Activated T-helper 17 cell treated with anti-CD3 and anti-CD28 coated beads, Interleukin-2, amount 50 U/mL, for 72 hours (primary cell): Measurements from ENCODE around the gene IMMP2L. TPM values are rescaled to one million over a fixed set of nuclear protein-coding genes. Genes with fewer than 3 reads are reported as not detected.

Source experiments
- ATAC-seq: fragments of 150-1000 bp; cut with Tn5 transposase; replicated peaks from 2 replicates; pipeline ENCODE4 v1.10.0; 2021; ENCODE audit warnings: mild to moderate bottlenecking, moderate library complexity
- H3K27ac Mint-ChIP-seq: one replicate; pipeline ENCODE4 v1.8.0; 2022; ENCODE audit warnings: mixed read lengths
- H3K27me3 Mint-ChIP-seq: one replicate; pipeline ENCODE4 v1.8.0; 2022; ENCODE audit warnings: mixed read lengths
- H3K36me3 Mint-ChIP-seq: one replicate; pipeline ENCODE4 v1.8.0; 2022; ENCODE audit warnings: low read depth, mild to moderate bottlenecking, mixed read lengths
- H3K4me1 Mint-ChIP-seq: one replicate; pipeline ENCODE4 v1.8.0; 2022; ENCODE audit warnings: mixed read lengths
- H3K4me3 Mint-ChIP-seq: one replicate; pipeline ENCODE4 v1.8.0; 2022; ENCODE audit warnings: mild to moderate bottlenecking, mixed read lengths
- H3K9me3 Mint-ChIP-seq: one replicate; pipeline ENCODE4 v1.8.0; 2022; ENCODE audit warnings: mixed read lengths
- total RNA-seq, 2 donors: library from RNA; stranded (reverse); gene quantifications; one replicate each; pipeline ENCODE4 v1.2.3, GENCODE V29; 2022

Gene IMMP2L
- total RNA-seq, 2 donors from 2014 or later: 9.5 to 27.6 TPM

DNA sequence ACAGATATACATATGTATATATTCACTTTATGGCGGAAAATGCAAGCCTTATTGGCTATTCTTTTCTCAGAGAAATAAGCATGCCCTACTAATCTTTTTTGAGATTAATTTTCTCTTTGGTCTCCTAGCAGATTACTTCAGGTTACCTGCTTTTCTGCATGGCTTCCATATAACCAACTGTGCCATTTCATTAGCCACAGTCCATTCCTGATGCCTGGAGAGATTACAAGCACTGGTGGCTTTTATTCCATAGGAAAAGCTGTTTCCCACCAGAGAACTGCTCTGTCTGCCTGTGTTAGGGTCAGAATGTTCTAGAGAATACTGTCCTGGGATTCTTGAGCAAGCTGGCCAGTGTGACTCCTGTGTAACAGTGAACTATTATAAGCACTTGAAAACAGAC lies 411.6 kb downstream of the IMMP2L start:
- ATAC-seq: no peak
- H3K4me3 Mint-ChIP-seq: no peak overlapping the region
- no peaks in the 10 kb centered on the region for H3K27me3 Mint-ChIP-seq
- H3K9me3 Mint-ChIP-seq: no peaks in the 10 kb centered on the region
- H3K4me1 Mint-ChIP-seq: no peaks in the 10 kb centered on the region
- no peak overlapping the region for H3K27ac Mint-ChIP-seq
- no peaks in the 10 kb centered on the region for H3K36me3 Mint-ChIP-seq

DNA sequence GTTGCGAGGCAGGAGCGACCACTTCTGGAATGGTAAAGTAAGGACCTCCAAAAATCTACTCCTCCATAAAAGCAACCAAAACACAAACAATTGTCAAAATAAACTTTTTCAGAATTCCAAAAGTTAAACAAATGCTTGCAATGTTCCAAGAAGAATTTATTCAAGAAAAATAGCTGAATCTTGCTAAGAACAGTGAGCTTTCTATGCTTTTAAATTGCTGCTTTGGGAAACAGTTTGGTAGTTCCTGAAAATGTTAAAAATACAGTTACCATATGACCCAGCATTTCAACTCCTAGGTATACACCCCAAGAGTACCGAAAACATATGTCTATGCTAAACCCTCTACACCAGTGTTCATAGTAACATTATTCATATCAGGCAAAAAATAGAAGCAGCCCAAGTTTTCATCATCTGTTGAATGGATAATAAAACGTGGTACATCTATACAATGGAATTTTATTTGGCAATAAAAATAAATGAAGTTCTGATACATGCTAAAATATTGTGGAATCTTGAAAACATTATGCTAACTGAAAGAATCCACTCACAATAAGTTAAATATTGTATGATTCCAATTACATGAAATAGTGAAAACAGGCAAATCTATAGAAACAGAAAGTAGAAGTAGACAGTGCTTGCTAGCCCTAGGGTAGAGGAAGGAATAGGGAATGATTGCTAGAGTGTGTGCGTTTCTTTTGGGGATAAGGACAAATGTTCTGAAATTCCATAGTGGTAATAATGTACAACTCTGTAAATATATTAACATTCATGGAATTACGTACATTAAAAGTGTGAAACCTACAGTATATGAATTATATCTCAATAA lies 414.4 kb downstream of the IMMP2L start:
- Mint-ChIP-seq H3K4me3 (no peak overlapping the region), H3K27ac (no peak overlapping the region)

DNA sequence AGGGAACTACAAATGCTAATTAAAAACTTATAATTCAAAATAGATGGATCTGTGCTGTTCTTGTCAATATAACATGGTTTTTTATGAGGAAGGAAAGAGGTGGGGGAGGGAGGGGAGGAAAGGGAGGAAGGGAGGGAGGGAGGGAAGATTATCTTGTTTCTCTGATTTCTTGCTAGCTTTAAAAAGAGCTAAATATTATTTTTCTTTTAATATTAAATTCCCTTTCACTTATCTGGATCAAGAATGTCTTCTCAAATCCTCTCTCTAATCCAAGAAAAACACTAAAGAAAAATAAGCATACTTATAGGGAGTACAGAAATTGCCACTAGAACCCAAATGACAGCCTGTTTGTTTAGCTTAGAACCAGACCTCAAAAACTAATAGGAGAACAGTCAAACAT lies 416.2 kb downstream of the IMMP2L start:
- Mint-ChIP-seq H3K4me3 (no peak overlapping the region), H3K27me3 (no peaks in the 10 kb centered on the region), H3K27ac (no peak overlapping the region), H3K9me3 (no peaks in the 10 kb centered on the region), H3K36me3 (no peaks in the 10 kb centered on the region), H3K4me1 (no peaks in the 10 kb centered on the region)
- ATAC-seq: no peak

More for the DNA sequence above, 414.4 kb downstream of the IMMP2L start:
- no peaks in the 10 kb centered on the region for H3K36me3 Mint-ChIP-seq
- H3K27me3 Mint-ChIP-seq: no peaks in the 10 kb centered on the region
- no peaks in the 10 kb centered on the region for H3K9me3 Mint-ChIP-seq
- H3K4me1 Mint-ChIP-seq: no peaks in the 10 kb centered on the region
- no peak for ATAC-seq

- no peak overlapping the region for H3K27ac Mint-ChIP-seq
- no peak overlapping the region for H3K4me3 Mint-ChIP-seq
- H3K4me1 Mint-ChIP-seq: no peaks in the 10 kb centered on the region
- H3K9me3 Mint-ChIP-seq: no peaks in the 10 kb centered on the region
- no peaks in the 10 kb centered on the region for H3K36me3 Mint-ChIP-seq
- no peaks in the 10 kb centered on the region for H3K27me3 Mint-ChIP-seq
- ATAC-seq: no peak
Measured at GRCh38 chr7:111145472-111145871, 416.8 kb downstream of the IMMP2L start.

DNA sequence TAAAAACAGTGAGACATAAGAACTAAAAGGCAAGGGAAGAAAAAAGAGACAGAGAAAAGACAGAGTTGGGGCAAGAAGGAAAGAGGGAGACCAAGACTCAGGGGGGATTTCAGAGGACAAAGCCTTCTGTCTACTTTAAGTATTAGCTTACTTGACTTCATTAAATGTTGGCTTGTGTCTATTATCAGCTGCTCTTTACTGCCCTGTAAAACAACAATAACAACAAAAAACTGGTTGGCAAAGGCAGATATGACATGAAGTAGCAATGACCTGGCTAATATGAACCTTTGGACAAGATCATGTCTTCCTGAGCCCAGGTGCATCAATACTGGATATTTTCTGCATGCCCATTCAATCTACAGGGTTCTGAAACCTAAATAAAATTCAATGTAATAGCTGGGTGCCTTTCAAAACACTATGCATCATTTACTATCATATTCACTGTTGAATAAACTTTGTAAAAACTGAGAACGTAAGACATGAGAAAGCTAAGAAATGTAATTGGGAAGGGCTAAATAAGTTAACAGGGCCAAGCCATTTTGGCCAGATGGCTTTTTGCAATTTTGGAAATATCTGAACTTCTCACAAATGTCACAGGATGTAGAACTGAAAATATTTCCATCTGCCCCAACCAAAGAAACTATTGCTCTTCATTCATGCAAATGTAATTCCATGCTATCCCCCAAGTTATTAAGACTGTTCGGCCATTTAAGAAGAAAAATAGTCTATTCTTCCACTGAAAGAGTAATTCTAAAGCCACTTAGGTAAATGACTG lies 422.0 kb downstream of the IMMP2L start:
- Mint-ChIP-seq H3K27ac (peak overlapping the region; percentile 97), H3K27me3 (no peaks in the 10 kb centered on the region), H3K4me1 (peaks cover 11% of the 10 kb centered on the region), H3K4me3 (no peak overlapping the region), H3K36me3 (no peaks in the 10 kb centered on the region), H3K9me3 (no peaks in the 10 kb centered on the region)
- no peak for ATAC-seq

DNA sequence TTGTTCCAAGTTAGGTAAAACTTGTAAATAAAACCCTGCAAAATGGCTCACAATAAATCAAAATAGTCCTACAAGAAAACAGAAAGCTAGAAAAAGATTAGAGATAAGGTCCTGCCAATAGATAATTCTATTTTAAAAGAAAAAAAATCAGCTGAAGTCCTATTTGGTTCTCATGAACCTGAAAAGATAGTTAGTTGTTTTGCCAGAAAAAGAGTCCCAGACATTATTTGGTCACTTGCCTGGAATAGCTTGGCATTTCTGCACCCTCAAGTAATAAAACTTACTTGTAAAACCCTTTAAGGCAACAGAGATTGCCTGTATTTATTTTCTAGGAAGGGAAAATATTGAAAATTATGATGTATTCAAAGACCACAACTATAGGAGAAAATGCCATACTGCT lies 423.7 kb downstream of the IMMP2L start:
- Mint-ChIP-seq H3K4me3 (peak overlapping the region; percentile 84), H3K36me3 (no peaks in the 10 kb centered on the region), H3K27me3 (no peaks in the 10 kb centered on the region)

GRCh38 chr7:111138193-111138569 lies 424.1 kb downstream of the IMMP2L start:
- Mint-ChIP-seq H3K36me3 (no peaks in the 10 kb centered on the region), H3K4me3 (peak overlapping the region; percentile 84)
- peak; percentile 97 for ATAC-seq

More for the DNA sequence above, 423.7 kb downstream of the IMMP2L start:
- Mint-ChIP-seq H3K27ac (peak overlapping the region; percentile 97), H3K9me3 (no peaks in the 10 kb centered on the region), H3K4me1 (peaks cover 11% of the 10 kb centered on the region)
- ATAC-seq: no peak

DNA sequence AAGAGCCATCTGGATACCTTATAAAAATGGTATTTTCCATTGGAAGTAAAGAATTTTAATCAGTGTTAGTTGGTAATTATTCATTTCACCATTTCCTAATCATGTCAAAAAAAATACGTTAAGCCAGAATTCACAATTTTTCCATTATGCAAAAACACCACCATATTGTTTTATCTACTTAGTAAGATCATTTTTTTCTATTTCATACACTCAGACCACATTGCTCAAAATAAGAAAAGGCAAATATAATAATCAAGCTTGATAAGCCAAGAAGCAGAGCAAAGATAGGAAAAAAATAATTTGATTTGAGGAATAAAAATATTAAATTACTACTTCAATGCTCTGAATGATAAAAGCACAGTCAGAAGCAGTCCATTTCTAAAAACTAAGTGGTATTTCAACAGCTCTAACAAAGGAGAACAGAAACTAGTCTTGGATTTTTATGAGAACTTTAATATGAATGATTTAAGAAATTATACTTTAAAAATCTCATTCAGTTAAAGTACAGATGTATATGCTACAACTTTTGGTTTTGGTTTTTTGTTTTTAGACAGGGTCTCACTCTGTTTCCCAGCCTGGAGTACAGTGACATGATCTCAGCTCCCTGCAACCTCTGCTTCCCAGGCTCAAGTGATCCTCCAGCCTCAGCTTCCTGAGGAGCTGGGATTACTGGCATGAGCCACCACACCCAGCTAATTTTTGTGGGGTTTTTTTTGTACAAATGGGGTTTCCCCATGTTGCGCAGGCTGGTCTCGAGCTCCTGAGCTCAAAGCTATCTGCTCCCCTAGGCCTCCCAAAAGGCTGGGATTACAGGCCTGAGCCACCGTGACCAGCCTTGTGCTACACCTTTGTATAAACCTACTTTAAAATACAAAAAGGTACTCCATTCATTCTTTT lies 424.7 kb downstream of the IMMP2L start:
- Mint-ChIP-seq H3K27me3 (no peaks in the 10 kb centered on the region), H3K36me3 (no peaks in the 10 kb centered on the region), H3K4me1 (peaks cover 11% of the 10 kb centered on the region), H3K27ac (peak overlapping the region; percentile 97), H3K4me3 (peak overlapping the region; percentile 84), H3K9me3 (no peaks in the 10 kb centered on the region)
- peak; percentile 87 for ATAC-seq

More at GRCh38 chr7:111138193-111138569, 424.1 kb downstream of the IMMP2L start:
- Mint-ChIP-seq H3K9me3 (no peaks in the 10 kb centered on the region), H3K4me1 (peaks cover 11% of the 10 kb centered on the region), H3K27ac (peak overlapping the region; percentile 97), H3K27me3 (no peaks in the 10 kb centered on the region)

DNA sequence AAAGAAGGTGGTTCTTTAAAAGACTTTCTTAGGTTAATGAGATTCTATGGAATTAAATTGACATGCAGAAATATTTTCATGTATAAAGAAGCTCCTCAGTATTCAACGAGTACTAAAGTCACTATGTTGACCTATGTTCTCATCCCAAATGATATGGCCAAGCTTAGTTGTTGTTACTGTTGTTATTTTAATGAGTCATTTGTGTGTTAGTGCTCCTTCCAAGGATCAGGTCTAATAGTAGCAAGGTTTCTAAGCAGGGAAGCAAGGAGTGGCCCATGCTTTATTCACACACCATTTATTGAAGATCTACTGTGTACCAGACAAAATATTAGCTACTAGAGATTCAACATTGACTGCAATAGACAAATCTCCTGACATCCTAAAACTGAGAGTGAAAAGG lies 429.5 kb downstream of the IMMP2L start:
- H3K4me3 Mint-ChIP-seq: no peak overlapping the region
- no peaks in the 10 kb centered on the region for H3K36me3 Mint-ChIP-seq
- no peak overlapping the region for H3K27ac Mint-ChIP-seq
- H3K4me1 Mint-ChIP-seq: no peaks in the 10 kb centered on the region
- no peaks in the 10 kb centered on the region for H3K27me3 Mint-ChIP-seq
- H3K9me3 Mint-ChIP-seq: no peaks in the 10 kb centered on the region
- no peak for ATAC-seq

GRCh38 chr7:111129435-111129834 lies 432.9 kb downstream of the IMMP2L start:
- Mint-ChIP-seq H3K36me3 (no peaks in the 10 kb centered on the region), H3K27ac (no peak overlapping the region), H3K27me3 (no peaks in the 10 kb centered on the region), H3K4me1 (no peaks in the 10 kb centered on the region), H3K9me3 (no peaks in the 10 kb centered on the region), H3K4me3 (no peak overlapping the region)
- no peak for ATAC-seq

- H3K36me3 Mint-ChIP-seq: no peaks in the 10 kb centered on the region
- H3K9me3 Mint-ChIP-seq: no peaks in the 10 kb centered on the region
- no peak overlapping the region for H3K27ac Mint-ChIP-seq
- H3K4me3 Mint-ChIP-seq: no peak overlapping the region
- peak; percentile 39 for ATAC-seq
- H3K4me1 Mint-ChIP-seq: no peaks in the 10 kb centered on the region
- H3K27me3 Mint-ChIP-seq: no peaks in the 10 kb centered on the region
Measured at GRCh38 chr7:111126987-111127386, 435.3 kb downstream of the IMMP2L start.

GRCh38 chr7:111115966-111116365 lies 446.3 kb downstream of the IMMP2L start:
- Mint-ChIP-seq H3K36me3 (peaks cover 10% of the 10 kb centered on the region), H3K27ac (no peak overlapping the region), H3K9me3 (peaks cover 3% of the 10 kb centered on the region), H3K4me1 (peaks cover 5% of the 10 kb centered on the region), H3K27me3 (no peaks in the 10 kb centered on the region), H3K4me3 (no peak overlapping the region)
- no peak for ATAC-seq

- no peaks in the 10 kb centered on the region for H3K27me3 Mint-ChIP-seq
- no peaks in the 10 kb centered on the region for H3K36me3 Mint-ChIP-seq
- peak overlapping the region; percentile 76 for H3K27ac Mint-ChIP-seq
- ATAC-seq: peak; percentile 75
- H3K4me1 Mint-ChIP-seq: peaks cover 5% of the 10 kb centered on the region
- no peaks in the 10 kb centered on the region for H3K9me3 Mint-ChIP-seq
- peak overlapping the region; percentile 29 for H3K4me3 Mint-ChIP-seq
Measured at GRCh38 chr7:111113263-111114017, 448.9 kb downstream of the IMMP2L start.

DNA sequence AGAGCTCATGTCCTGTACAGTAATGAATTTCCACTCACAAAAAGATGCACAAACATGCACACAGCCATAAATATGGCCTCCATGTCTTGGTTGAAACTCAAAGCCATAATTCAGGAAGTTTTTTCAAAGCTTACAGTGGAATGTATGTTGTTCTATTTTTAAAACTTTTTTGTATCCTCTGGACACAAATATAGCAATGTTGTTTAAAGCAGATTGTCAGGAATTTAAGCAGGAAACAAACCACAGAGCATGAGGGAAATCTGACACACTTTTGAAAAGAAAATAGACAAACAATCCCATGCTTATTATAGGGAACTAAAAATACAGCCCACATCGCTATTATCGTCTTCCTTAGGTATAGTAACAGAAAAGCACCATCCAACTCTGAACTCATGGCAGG lies 449.9 kb downstream of the IMMP2L start:
- Mint-ChIP-seq H3K27ac (no peak overlapping the region), H3K4me1 (peaks cover 5% of the 10 kb centered on the region), H3K9me3 (no peaks in the 10 kb centered on the region), H3K36me3 (no peaks in the 10 kb centered on the region), H3K27me3 (no peaks in the 10 kb centered on the region), H3K4me3 (no peak overlapping the region)
- ATAC-seq: no peak
